H9 (cell line): ENCODE results near the gene HMCN1. TPM values are rescaled to one million over a fixed set of nuclear protein-coding genes. Genes with fewer than 3 reads are reported as not detected.

ENCODE experiments used
- DNase-seq: peaks from one replicate; pipeline ENCODE4 v3.0.0-alpha.2; 2017
- H2AFZ ChIP-seq: one replicate; pipeline ENCODE4 v1.6.1; 2013; ENCODE audit warnings: mild to moderate bottlenecking, low read length, control low read depth, moderate library complexity
- H2AK5ac ChIP-seq: 2 replicates; pipeline ENCODE4 v1.6.1; 2013; ENCODE audit warnings: low read length, control low read depth, mixed read lengths; ENCODE audit not compliant: insufficient read length
- H2BK120ac ChIP-seq: one replicate; pipeline ENCODE4 v1.6.1; 2013; ENCODE audit warnings: low read depth, mild to moderate bottlenecking, low read length, control low read depth, inconsistent platforms; ENCODE audit not compliant: poor library complexity, severe bottlenecking
- H2BK12ac ChIP-seq: 2 replicates; pipeline ENCODE4 v1.6.1; 2013; ENCODE audit warnings: low read length, control low read depth, mixed read lengths, low read depth; ENCODE audit not compliant: insufficient read length
- H2BK15ac ChIP-seq: 2 replicates; pipeline ENCODE4 v1.6.1; 2013; ENCODE audit warnings: low read depth, low read length, control low read depth
- H2BK20ac ChIP-seq: one replicate; pipeline ENCODE4 v1.6.1; 2013; ENCODE audit warnings: low read depth, mild to moderate bottlenecking, low read length, control low read depth, inconsistent platforms; ENCODE audit not compliant: poor library complexity, severe bottlenecking
- H2BK5ac ChIP-seq: 2 replicates; pipeline ENCODE4 v1.6.1; 2013; ENCODE audit warnings: low read length, control low read depth, mixed read lengths; ENCODE audit not compliant: insufficient read length
- H3K14ac ChIP-seq: 2 replicates; pipeline ENCODE4 v1.6.1; 2013; ENCODE audit warnings: low read length, control low read depth; ENCODE audit not compliant: insufficient read depth
- H3K18ac ChIP-seq: 2 replicates; pipeline ENCODE4 v1.6.1; 2013; ENCODE audit warnings: low read depth, mild to moderate bottlenecking, mixed read lengths, low read length, control low read depth; ENCODE audit not compliant: insufficient read length
- H3K23ac ChIP-seq: 2 replicates; pipeline ENCODE4 v1.6.1; 2013; ENCODE audit warnings: low read length, control low read depth, mixed read lengths, low read depth; ENCODE audit not compliant: insufficient read length
- H3K23me2 ChIP-seq: 2 replicates; pipeline ENCODE4 v1.6.1; 2013; ENCODE audit warnings: low read depth, mild to moderate bottlenecking, mixed read lengths, low read length, control low read depth; ENCODE audit not compliant: insufficient read length, poor library complexity, severe bottlenecking
- H3K27ac ChIP-seq: 2 replicates; pipeline ENCODE4 v1.5.1; 2013; ENCODE audit warnings: low read length, control low read depth, mixed read lengths, low read depth; ENCODE audit not compliant: insufficient read length
- H3K27me3 ChIP-seq: 2 replicates; pipeline ENCODE4 v1.6.1; 2013; ENCODE audit warnings: low read length, control low read depth, inconsistent platforms; ENCODE audit not compliant: insufficient read depth
- H3K4ac ChIP-seq: 2 replicates; pipeline ENCODE4 v1.6.1; 2013; ENCODE audit warnings: low read depth, mild to moderate bottlenecking, control low read depth, inconsistent platforms, low read length, moderate library complexity
- H3K4me1 ChIP-seq: 2 replicates; pipeline ENCODE4 v1.6.1; 2013; ENCODE audit warnings: low read length, control low read depth, inconsistent platforms; ENCODE audit not compliant: insufficient read depth
- H3K4me2 ChIP-seq: 2 replicates; pipeline ENCODE4 v1.6.1; 2013; ENCODE audit warnings: low read length, control low read depth, mixed read lengths; ENCODE audit not compliant: insufficient read length, insufficient read depth
- H3K56ac ChIP-seq: 2 replicates; pipeline ENCODE4 v1.6.1; 2013; ENCODE audit warnings: low read depth, mild to moderate bottlenecking, mixed read lengths, low read length, control low read depth; ENCODE audit not compliant: insufficient read length
- H3K79me1 ChIP-seq: 2 replicates; pipeline ENCODE4 v1.6.1; 2013; ENCODE audit warnings: low read depth, mild to moderate bottlenecking, moderate library complexity, low read length, control low read depth, inconsistent platforms; ENCODE audit not compliant: insufficient read depth, poor library complexity, severe bottlenecking
- H3K79me2 ChIP-seq: 2 replicates; pipeline ENCODE4 v1.6.1; 2013; ENCODE audit warnings: low read length, control low read depth, inconsistent platforms; ENCODE audit not compliant: insufficient read depth
- H3K9ac ChIP-seq: 2 replicates; pipeline ENCODE4 v1.6.1; 2013; ENCODE audit warnings: low read length, control low read depth, mixed read lengths; ENCODE audit not compliant: insufficient read length; ENCODE audit errors: extremely low read depth
- H3K9me3 ChIP-seq: one replicate; pipeline ENCODE4 v1.6.1; 2013; ENCODE audit warnings: low read depth, low read length, inconsistent platforms; ENCODE audit not compliant: control insufficient read depth
- H3T11ph ChIP-seq: one replicate; pipeline ENCODE4 v1.6.1; 2013; ENCODE audit warnings: mild to moderate bottlenecking, low read length, control low read depth, inconsistent platforms
- H4K20me1 ChIP-seq: one replicate; pipeline ENCODE4 v1.6.1; 2013; ENCODE audit not compliant: control insufficient read depth, insufficient read length, insufficient read depth
- H4K5ac ChIP-seq: 2 replicates; pipeline ENCODE4 v1.6.1; 2013; ENCODE audit warnings: low read depth, mild to moderate bottlenecking, mixed read lengths, low read length, control low read depth; ENCODE audit not compliant: insufficient read length
- H4K8ac ChIP-seq: replicated peaks from 2 replicates; pipeline ENCODE4 v1.6.1; 2013; ENCODE audit warnings: low read length, control low read depth, mixed read lengths, low read depth; ENCODE audit not compliant: insufficient read length
- H4K91ac ChIP-seq: 2 replicates; pipeline ENCODE4 v1.6.1; 2013; ENCODE audit warnings: low read depth, mild to moderate bottlenecking, moderate library complexity, mixed read lengths, low read length, control low read depth; ENCODE audit not compliant: insufficient read length
- H3K27ac Mint-ChIP-seq, 3 experiments: 2 replicates in 2 of 3; 3 replicates in 1 of 3; pipeline ENCODE4 v1.8.0; 2020 to 2021; ENCODE audit warnings: mixed read lengths in 3 of 3, mild to moderate bottlenecking in 1 of 3, moderate library complexity in 1 of 3
- H3K27me3 Mint-ChIP-seq: 2 replicates; pipeline ENCODE4 v1.8.0; 2021; ENCODE audit warnings: low read depth, mild to moderate bottlenecking, moderate library complexity, mixed read lengths
- H3K36me3 Mint-ChIP-seq, 3 experiments: 2 replicates in 2 of 3; 3 replicates in 1 of 3; pipeline ENCODE4 v1.8.0; 2020 to 2021; ENCODE audit warnings: low read depth in 3 of 3, mixed read lengths in 3 of 3; ENCODE audit not compliant: insufficient read depth in 1 of 3
- H3K4me1 Mint-ChIP-seq, 2 experiments: 2 replicates each; pipeline ENCODE4 v1.8.0; 2020; ENCODE audit warnings: mixed read lengths in 2 of 2
- H3K4me3 Mint-ChIP-seq, 2 experiments: 2 replicates in 1 of 2; 3 replicates in 1 of 2; pipeline ENCODE4 v1.8.0; 2020 to 2021; ENCODE audit warnings: mild to moderate bottlenecking in 2 of 2, mixed read lengths in 2 of 2, moderate library complexity in 1 of 2
- H3K9me3 Mint-ChIP-seq, 2 experiments: 2 replicates in 1 of 2; 3 replicates in 1 of 2; pipeline ENCODE4 v1.8.0; 2020; ENCODE audit warnings: mild to moderate bottlenecking in 2 of 2, mixed read lengths in 2 of 2, moderate library complexity in 1 of 2
- CTCF ChIP-seq: fragments of 200-600 bp; sonication (generic); conservative IDR thresholded peaks from 3 replicates; pipeline ENCODE4 v1.8.0; 2021; ENCODE audit warnings: antibody characterized with exemption, mild to moderate bottlenecking
- WGBS: extraction: QIAGEN DNeasy Blood & Tissue Kit; methylation state at CpG from one replicate; pipeline ENCODE4 v1.1.7; 2013; ENCODE audit warnings: missing lambda C conversion rate, low lambda C conversion rate, mixed read lengths; ENCODE audit not compliant: insufficient read length; ENCODE audit errors: extremely low coverage; 5-methylcytosine and 5-hydroxymethylcytosine counted together
- total RNA-seq: library from RNA; stranded (reverse); gene quantifications from 2 replicates; pipeline ENCODE4 v1.2.1, GENCODE V29; 2021

HMCN1 gene
- total RNA-seq, 1 experiment from 2014 or later = 3.3 TPM

GRCh38 chr1:186179231-186179630 is 445.0 kb downstream of the HMCN1 start:
- Histone ChIP-seq H4K20me1 (no peaks in the 10 kb centered on the region), H2BK20ac (no peak overlapping the region), H3K56ac (no peak overlapping the region), H2AFZ (no peak overlapping the region), H3K4me2 (no peak overlapping the region), H3K79me2 (no peaks in the 10 kb centered on the region), H3K23me2 (no peaks in the 10 kb centered on the region), H3T11ph (no peak overlapping the region), H3K4ac (no peak overlapping the region), H3K27me3 (no peaks in the 10 kb centered on the region), H3K23ac (no peak overlapping the region), H3K27ac (no peak overlapping the region), H3K14ac (no peak overlapping the region), H3K9me3 (no peaks in the 10 kb centered on the region), H3K4me1 (no peaks in the 10 kb centered on the region), H3K79me1 (no peaks in the 10 kb centered on the region), H3K9ac (no peak overlapping the region), H2BK15ac (no peak overlapping the region), H3K18ac (no peak overlapping the region), H2BK12ac (no peak overlapping the region), H4K8ac (no peak overlapping the region), H2BK5ac (no peak overlapping the region), H4K5ac (no peak overlapping the region), H2AK5ac (no peak overlapping the region), H2BK120ac (no peak overlapping the region), H4K91ac (no peak overlapping the region)
- H3K4me1 Mint-ChIP-seq = no peaks in the 10 kb centered on the region
- H3K27me3 Mint-ChIP-seq = no peaks in the 10 kb centered on the region
- no peak for TF ChIP-seq CTCF
- H3K4me3 Mint-ChIP-seq = no peak overlapping the region
- DNase-seq = no peak
- no peaks in the 10 kb centered on the region for H3K9me3 Mint-ChIP-seq
- no peak overlapping the region; a peak in 1 of 7 replicates for H3K27ac Mint-ChIP-seq
- no peaks in the 10 kb centered on the region for H3K36me3 Mint-ChIP-seq
- WGBS = no CpG with 5 or more reads among the region's 3 CpGs
